ENCODE results near the gene IGSF21.

DNA sequence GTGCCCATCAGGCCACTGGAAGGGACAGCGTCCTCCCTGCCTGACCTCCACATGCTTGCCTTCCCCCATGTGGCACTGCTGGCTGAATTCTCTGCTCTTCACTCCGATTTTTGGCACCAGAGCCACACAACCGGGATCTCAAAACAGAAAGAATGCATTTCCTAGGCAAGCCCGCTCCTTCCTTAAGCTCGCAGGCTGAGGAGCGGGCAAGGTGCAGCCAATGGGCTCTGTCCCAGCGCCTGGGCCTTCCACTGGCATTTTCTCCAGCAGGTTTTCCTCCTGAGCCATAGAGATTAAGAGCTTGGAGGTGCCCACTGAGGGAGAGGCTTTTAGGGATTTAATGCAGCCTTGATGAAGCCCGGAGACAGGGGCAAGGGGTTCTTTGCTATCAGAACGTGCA, 158.0 kb downstream of the IGSF21 start:
- TF ChIP-seq, protein P1, sequence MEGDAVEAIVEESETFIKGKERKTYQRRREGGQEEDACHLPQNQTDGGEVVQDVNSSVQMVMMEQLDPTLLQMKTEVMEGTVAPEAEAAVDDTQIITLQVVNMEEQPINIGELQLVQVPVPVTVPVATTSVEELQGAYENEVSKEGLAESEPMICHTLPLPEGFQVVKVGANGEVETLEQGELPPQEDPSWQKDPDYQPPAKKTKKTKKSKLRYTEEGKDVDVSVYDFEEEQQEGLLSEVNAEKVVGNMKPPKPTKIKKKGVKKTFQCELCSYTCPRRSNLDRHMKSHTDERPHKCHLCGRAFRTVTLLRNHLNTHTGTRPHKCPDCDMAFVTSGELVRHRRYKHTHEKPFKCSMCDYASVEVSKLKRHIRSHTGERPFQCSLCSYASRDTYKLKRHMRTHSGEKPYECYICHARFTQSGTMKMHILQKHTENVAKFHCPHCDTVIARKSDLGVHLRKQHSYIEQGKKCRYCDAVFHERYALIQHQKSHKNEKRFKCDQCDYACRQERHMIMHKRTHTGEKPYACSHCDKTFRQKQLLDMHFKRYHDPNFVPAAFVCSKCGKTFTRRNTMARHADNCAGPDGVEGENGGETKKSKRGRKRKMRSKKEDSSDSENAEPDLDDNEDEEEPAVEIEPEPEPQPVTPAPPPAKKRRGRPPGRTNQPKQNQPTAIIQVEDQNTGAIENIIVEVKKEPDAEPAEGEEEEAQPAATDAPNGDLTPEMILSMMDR (IDR thresholded peaks at IDR 0.05; ENCODE audit: poor library complexity): no peak
- no peak for TF ChIP-seq EZH2 (IDR thresholded peaks at IDR 0.05; ENCODE audit: borderline replicate concordance)
- no peak for TF ChIP-seq EZH2phosphoT487 (IDR thresholded peaks at IDR 0.05; ENCODE audit: low read depth, severe bottlenecking, unreplicated experiment)
